K562 (cell line): Measurements from ENCODE around the gene LNX2. TPM values are rescaled to one million over a fixed set of nuclear protein-coding genes. Genes with fewer than 3 reads are reported as not detected.

ENCODE experiments used
- ATAC-seq: fragments of 200-7000 bp; cut with Tn5 transposase; 3 replicates; pipeline ENCODE4 v1.9.1; 2020; ENCODE audit warnings: moderate library complexity
- BruUV-seq: library from RNA; stranded (reverse); fragments of 400-500 nt; replicated peaks from 2 replicates; lab custom pipeline; 2021; lab: Mats Ljungman, UMichigan
- CTCF ChIA-PET: fragments of 300-600 bp; formaldehyde crosslinking; extraction: SDS; loops from one replicate; lab custom pipeline; 2021; ENCODE audit warnings: low intra/inter-chr PET ratio; lab: Yijun Ruan, JAX
- POLR2A ChIA-PET: fragments of 300-600, 350-650 bp; sonication (Branson Sonifier 250); formaldehyde crosslinking; extraction: SDS; loops from one replicate; lab custom pipeline; 2021; ENCODE audit warnings: antibody characterized with exemption, inconsistent platforms; lab: Yijun Ruan, JAX
- DNase-seq, 4 experiments: peaks; one replicate each; pipeline versions ENCODE4 v3.0.0 to v3.0.0-alpha.2; 2011 to 2018; ENCODE audit warnings: low spot score in 3 of 4, mixed read lengths in 3 of 4; ENCODE audit errors: extremely low read depth in 1 of 4
- FAIRE-seq: peaks from 2 replicates; lab custom pipeline; 2011; peaks lifted over from hg19 to GRCh38; lab: Jason Lieb, UNC
- H2AFZ ChIP-seq: 2 replicates; pipeline ENCODE4 v1.6.0; 2011; ENCODE audit warnings: low read depth, low read length, control low read depth, inconsistent platforms
- H3K27ac ChIP-seq: fragments of 200-600 bp; 3 replicates; pipeline ENCODE4 v1.8.0; 2011; ENCODE audit warnings: low read depth, mild to moderate bottlenecking, control low read depth, inconsistent platforms, low read length, moderate library complexity, mixed read lengths; ENCODE audit errors: extremely low read depth
- H3K27me3 ChIP-seq, 2 experiments: fragments of 300-600 bp in 1 of 2; 2 replicates in 1 of 2; 3 replicates in 1 of 2; pipeline versions ENCODE4 v1.6.0 to v1.8.0; 2011; ENCODE audit warnings: inconsistent platforms in 2 of 2, low read length in 2 of 2, mild to moderate bottlenecking in 1 of 2, mixed read lengths in 1 of 2, moderate library complexity in 1 of 2; ENCODE audit not compliant: control insufficient read depth in 2 of 2, insufficient read depth in 2 of 2
- H3K36me3 ChIP-seq: fragments of 300-600 bp; 3 replicates; pipeline ENCODE4 v1.8.0; 2011; ENCODE audit warnings: mild to moderate bottlenecking, low read length, inconsistent platforms; ENCODE audit not compliant: control insufficient read depth, insufficient read depth
- H3K4me1 ChIP-seq, 2 experiments: fragments of 200-600 bp in 1 of 2; replicated peaks in 1 of 2; 2 replicates in 1 of 2; 3 replicates in 1 of 2; pipeline versions ENCODE4 v1.5.1 to v1.8.0; 2011; ENCODE audit warnings: inconsistent platforms in 2 of 2, low read length in 2 of 2, mild to moderate bottlenecking in 1 of 2, mixed read lengths in 1 of 2, moderate library complexity in 1 of 2; ENCODE audit not compliant: control insufficient read depth in 2 of 2, insufficient read depth in 2 of 2
- H3K4me2 ChIP-seq: 2 replicates; pipeline ENCODE4 v1.6.1; 2011; ENCODE audit warnings: low read length, control low read depth, inconsistent platforms, mixed read lengths; ENCODE audit not compliant: insufficient read depth
- H3K4me3 ChIP-seq: fragments of 200-600 bp; sonication (generic), shearing (Covaris generic); 2 replicates; pipeline ENCODE4 v1.5.1; 2016; ENCODE audit warnings: control low read depth, inconsistent platforms
- H3K79me2 ChIP-seq: fragments of 200-600 bp; 3 replicates; pipeline ENCODE4 v1.8.0; 2011; ENCODE audit warnings: low read length, inconsistent platforms; ENCODE audit not compliant: control insufficient read depth, insufficient read depth
- H3K9ac ChIP-seq, 2 experiments: 2 replicates each; pipeline versions ENCODE4 v1.6.0 to v1.6.1; 2011; ENCODE audit warnings: low read depth in 2 of 2, low read length in 2 of 2, control low read depth in 1 of 2, inconsistent platforms in 1 of 2, mild to moderate bottlenecking in 1 of 2, mixed read lengths in 1 of 2; ENCODE audit not compliant: insufficient read depth in 1 of 2
- H3K9me1 ChIP-seq: one replicate; pipeline ENCODE4 v1.6.0; 2011; ENCODE audit warnings: inconsistent platforms, mild to moderate bottlenecking, low read length, moderate library complexity; ENCODE audit not compliant: control insufficient read depth, insufficient read depth
- H3K9me3 ChIP-seq: replicated peaks from 2 replicates; pipeline ENCODE4 v1.5.1; 2011; ENCODE audit warnings: low read depth, low read length, inconsistent platforms; ENCODE audit not compliant: control insufficient read depth, insufficient read depth
- H4K20me1 ChIP-seq: replicated peaks from 2 replicates; pipeline ENCODE4 v1.6.1; 2011; ENCODE audit warnings: low read length, inconsistent platforms, mixed read lengths; ENCODE audit not compliant: control insufficient read depth, insufficient read depth
- ARNT ChIP-seq, 2 experiments: fragments of 450-650 bp; IDR thresholded peaks; 2 replicates each; pipeline ENCODE4 v1.6.1; 2016; ENCODE audit warnings: mild to moderate bottlenecking in 1 of 2
- KDM4B ChIP-seq, 2 experiments: fragments of 450-650 bp in 1 of 2; sonication (generic) in 1 of 2; IDR thresholded peaks; 2 replicates each; pipeline ENCODE4 v1.6.1; 2016 to 2017; ENCODE audit warnings: borderline replicate concordance in 2 of 2, antibody characterized with exemption in 1 of 2, low read depth in 1 of 2, mild to moderate bottlenecking in 1 of 2
- ZNF668 ChIP-seq: fragments of 250-450 bp; sonication (Bioruptor Pico); IDR thresholded peaks from 2 replicates; pipeline ENCODE4 v1.8.0; 2022; ENCODE audit warnings: mild to moderate bottlenecking, inconsistent platforms
- WGBS: fragments of 100-300 bp; shearing (Covaris generic); methylation state at CpG from one replicate; pipeline ENCODE4 v1.1.6; 2016; ENCODE audit warnings: low coverage, mixed read lengths; ENCODE audit not compliant: insufficient coverage; ENCODE audit errors: missing lambda C conversion rate; 5-methylcytosine and 5-hydroxymethylcytosine counted together
- in situ Hi-C: fragments of 300-500 bp; cut with MboI; formaldehyde crosslinking; loops from 4 replicates; pipeline ENCODE4 v1.15.0; 2018; ENCODE audit warnings: inconsistent platforms, mixed read lengths
- intact Hi-C: fragments of 100-400 bp; cut with micrococcal nuclease; formaldehyde crosslinking; loops from 2 replicates; pipeline ENCODE4 v1.14.2; 2022
- polyA plus RNA-seq, 8 experiments: library from polyadenylated mRNA; depleted of rRNA in 4 of 8; stranded (reverse) in 5 of 8; unstranded in 3 of 8; fragments of >200 nt; fragmentation: Nextera tagmentation in 2 of 8; fragmentation: Illumina TruSeq in 1 of 8; extraction: Ambion mirVana in 2 of 8; extraction: Trizol in 1 of 8; gene quantifications; 2 replicates each; pipeline versions ENCODE4 v1.2.1 to v1.2.3, GENCODE V29; 2011 to 2014; ENCODE audit warnings: inconsistent platforms in 1 of 8, missing spikeins in 1 of 8
- total RNA-seq, 7 experiments: library from RNA; depleted of rRNA in 6 of 7; stranded (reverse); fragments of >200 nt in 6 of 7; fragmentation: Illumina TruSeq in 2 of 7; extraction: Trizol in 2 of 7; gene quantifications; 2 replicates each; pipeline versions ENCODE4 v1.2.1 to v1.2.3, GENCODE V29; 2011 to 2021; ENCODE audit warnings: low replicate concordance in 1 of 7
- TF ChIP-seq, protein P1 (sequence below): sonication (generic); formaldehyde crosslinking; IDR thresholded peaks from 2 replicates; pipeline ENCODE4 v1.8.0; 2022; ENCODE audit warnings: missing genetic modification reagents, mild to moderate bottlenecking, borderline replicate concordance

LNX2 gene
- total and polyA plus RNA-seq, 9 of the 15 experiments (the other 6 are each of a cell fraction or from before 2014, with no cell fraction given): 1.5 to 5.5 (median 4.0) TPM

DNA sequence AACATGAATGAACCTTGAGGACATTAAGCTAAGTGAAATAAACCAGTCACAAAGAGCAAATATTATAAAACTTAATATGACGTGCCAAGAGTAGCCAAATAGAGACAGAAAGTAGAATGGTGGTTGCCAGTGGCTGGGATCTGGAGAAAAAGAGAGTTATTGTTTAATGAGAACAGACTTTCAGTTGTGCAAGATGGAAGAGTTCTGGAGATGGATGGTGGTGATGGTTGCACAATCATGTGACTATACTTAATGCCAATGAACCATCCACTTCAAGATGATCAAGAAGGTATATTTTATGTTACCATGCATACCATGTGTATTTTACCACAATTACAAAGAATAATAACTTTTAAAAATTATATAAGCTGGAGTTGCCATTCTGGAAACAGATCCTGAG lies 104.2 kb downstream of the LNX2 start (continued):
- TF ChIP-seq, protein P1, sequence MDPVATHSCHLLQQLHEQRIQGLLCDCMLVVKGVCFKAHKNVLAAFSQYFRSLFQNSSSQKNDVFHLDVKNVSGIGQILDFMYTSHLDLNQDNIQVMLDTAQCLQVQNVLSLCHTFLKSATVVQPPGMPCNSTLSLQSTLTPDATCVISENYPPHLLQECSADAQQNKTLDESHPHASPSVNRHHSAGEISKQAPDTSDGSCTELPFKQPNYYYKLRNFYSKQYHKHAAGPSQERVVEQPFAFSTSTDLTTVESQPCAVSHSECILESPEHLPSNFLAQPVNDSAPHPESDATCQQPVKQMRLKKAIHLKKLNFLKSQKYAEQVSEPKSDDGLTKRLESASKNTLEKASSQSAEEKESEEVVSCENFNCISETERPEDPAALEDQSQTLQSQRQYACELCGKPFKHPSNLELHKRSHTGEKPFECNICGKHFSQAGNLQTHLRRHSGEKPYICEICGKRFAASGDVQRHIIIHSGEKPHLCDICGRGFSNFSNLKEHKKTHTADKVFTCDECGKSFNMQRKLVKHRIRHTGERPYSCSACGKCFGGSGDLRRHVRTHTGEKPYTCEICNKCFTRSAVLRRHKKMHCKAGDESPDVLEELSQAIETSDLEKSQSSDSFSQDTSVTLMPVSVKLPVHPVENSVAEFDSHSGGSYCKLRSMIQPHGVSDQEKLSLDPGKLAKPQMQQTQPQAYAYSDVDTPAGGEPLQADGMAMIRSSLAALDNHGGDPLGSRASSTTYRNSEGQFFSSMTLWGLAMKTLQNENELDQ (CRISPR knock-in tag): no peak

DNA sequence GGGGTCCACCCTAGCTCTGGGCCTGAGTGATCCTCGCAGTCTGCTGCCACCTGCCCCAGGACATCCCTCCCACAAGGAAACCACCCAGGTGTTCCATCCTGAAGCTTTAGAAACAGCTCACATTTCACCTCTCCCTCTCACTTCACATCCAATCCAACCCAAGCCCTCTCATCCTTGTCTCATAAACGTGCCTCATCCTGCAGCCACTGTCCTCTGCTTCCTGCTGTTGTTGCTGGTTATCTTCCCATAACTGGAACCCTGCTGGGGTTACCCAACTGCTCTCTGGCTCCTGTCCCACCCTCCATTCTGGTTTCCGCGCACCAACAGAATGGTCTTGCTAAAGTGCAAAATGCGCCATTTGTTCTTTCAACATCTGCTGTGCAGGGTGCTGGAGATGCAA lies 110.2 kb downstream of the LNX2 start:
- H3K79me2 ChIP-seq: no peaks in the 10 kb centered on the region
- no peak for FAIRE-seq
- no peak for ATAC-seq

More for the DNA sequence above, 110.2 kb downstream of the LNX2 start:
- Histone ChIP-seq H2AFZ (no peak overlapping the region), H4K20me1 (no peaks in the 10 kb centered on the region), H3K27ac (no peak overlapping the region), H3K4me3 (no peak overlapping the region), H3K4me1 (no peaks in the 10 kb centered on the region), H3K9me1 (no peaks in the 10 kb centered on the region), H3K4me2 (no peak overlapping the region), H3K9me3 (no peaks in the 10 kb centered on the region), H3K27me3 (peaks cover 2 to 17% of the 10 kb centered on the region in 2 experiments; a peak in 2 of 5 replicates), H3K36me3 (no peaks in the 10 kb centered on the region), H3K9ac (no peak overlapping the region)
- no TSS peak for BruUV-seq
- intact Hi-C loops: no loop called here
- TF ChIP-seq ARNT (IDR thresholded peaks at IDR 0.05) (no peak), KDM4B (IDR thresholded peaks at IDR 0.05; ENCODE audit: borderline replicate concordance in 2 of 2, low read depth in 1 of 2) (no peak), ZNF668 (CRISPR knock-in tag) (no peak)
- WGBS: 0% methylated on average over 5 of the region's 5 CpGs
- in situ Hi-C loops: loop anchor here (25.0 kb wide), 1 partner anchor 452 kb away; the partner anchor contains the start of gene CDX2
- ChIA-PET CTCF (no interaction called here), POLR2A (no interaction called here)
- no peak for DNase-seq
